HG02870 (cell line): Measurements from ENCODE around the gene CLIC6.
"Not testable (repeated sequence)": the region's sequence is repeated elsewhere in the genome, so short reads cannot be mapped to it uniquely, and the experiment has no call there.

Experiments
- ATAC-seq: cut with Tn5 transposase; IDR thresholded peaks from one replicate; pipeline ENCODE4 v1.9.1; 2021; ENCODE audit warnings: mild to moderate bottlenecking, moderate library complexity; ENCODE audit not compliant: unreplicated experiment

CLIC6 gene

DNA sequence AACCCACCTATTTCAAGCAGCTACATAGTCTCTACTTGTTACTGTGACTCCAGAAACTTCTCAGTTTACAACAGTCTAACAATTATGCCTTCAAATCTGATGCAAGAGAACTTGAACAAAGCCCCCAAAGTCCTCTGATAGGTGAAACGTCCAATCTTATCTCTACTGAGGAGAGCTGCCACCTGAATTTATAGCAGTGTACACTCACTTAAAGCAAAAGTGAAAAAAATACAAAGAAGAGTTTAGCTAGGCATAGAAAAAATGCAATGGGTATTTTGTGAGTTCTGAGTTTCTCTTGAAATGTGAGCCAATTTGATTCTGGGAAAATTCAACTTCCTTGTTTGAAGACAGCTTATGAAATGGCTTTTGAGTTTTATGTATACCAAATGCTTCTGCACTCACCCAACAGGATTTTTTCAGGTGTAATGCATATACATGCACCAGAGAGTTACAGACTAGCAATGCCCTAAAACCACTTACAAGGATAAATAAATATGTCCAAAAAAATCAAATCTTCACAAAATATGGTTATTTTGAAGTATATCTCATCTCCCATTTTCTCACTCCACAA, 17.8 kb upstream of the CLIC6 start:
- no peak for ATAC-seq

DNA sequence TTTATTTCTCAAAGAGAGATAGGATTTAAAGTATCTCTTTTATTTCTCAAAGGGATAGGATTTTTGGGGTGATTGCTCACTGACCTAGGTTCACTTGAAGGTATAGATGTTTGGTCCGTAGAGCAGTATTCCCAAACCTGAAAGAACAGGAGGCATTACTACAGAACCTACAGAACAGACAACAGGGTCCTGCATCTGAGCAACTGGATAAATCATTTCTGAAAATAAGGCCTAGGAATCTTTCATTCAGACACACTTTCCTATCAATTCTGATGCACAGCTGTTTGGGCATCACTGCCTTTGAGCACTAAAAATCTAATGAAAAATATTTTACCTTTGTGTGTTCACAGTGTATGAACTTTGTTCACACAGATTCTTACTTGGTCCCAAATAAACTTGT, 17.2 kb upstream of the CLIC6 start:
- no peak for ATAC-seq

DNA sequence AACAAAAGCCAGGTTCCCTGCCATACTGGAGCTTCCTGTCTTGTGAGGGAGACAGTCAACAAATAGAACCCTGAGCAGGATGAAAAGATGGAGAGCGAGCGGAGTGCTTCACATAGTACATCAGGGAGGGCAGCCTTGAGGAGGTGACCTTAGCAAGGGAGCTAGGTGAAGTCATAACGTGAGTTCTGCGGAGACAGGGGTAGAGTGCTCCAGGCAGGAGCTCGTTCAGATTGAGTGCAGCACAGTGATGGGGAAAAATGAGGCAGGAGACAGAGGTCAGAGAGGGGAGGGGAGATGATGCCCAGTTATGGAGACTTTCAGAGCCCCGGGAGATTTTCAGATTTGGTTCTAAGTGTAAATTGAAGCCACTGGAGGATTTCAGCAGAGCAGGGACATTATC, 15.3 kb upstream of the CLIC6 start:
- ATAC-seq: no peak

DNA sequence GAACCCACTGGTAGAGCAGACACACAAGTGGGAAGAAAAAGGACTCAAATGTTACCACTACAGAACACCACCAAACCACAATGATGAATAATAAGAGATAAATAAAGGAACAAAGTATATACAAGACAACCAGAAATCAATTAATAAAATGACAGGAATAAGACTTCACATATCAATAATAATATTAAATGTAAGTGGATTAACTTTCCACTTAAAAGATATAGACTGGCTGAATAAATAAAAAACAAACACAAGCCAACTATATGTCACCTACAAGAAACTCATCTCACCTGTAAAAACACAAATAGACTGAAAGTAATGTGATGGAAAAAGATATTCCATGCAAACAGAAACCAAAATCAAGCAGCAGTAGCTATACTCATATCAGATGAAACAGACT, 6.9 kb upstream of the CLIC6 start:
- no peak for ATAC-seq

DNA sequence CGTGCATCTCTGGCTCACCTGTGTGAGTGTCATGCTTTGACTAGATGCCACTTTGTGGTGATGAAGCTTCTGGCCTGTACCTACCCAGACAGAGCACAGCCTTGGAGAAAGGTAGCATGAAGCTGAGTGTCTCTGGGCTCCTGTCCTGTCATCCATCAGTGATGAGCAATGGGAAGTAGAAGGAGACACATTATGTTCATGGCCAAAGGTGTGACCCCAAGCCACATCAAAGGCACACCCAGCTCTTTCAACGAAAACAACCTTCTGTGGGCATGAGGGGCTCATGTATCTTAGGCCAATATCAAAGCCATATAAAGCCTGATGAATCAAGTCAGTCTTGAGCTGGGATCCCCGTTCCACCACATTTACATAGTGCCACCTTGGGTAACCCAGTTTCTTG, 1.0 kb upstream of the CLIC6 start:
- no peak for ATAC-seq

DNA sequence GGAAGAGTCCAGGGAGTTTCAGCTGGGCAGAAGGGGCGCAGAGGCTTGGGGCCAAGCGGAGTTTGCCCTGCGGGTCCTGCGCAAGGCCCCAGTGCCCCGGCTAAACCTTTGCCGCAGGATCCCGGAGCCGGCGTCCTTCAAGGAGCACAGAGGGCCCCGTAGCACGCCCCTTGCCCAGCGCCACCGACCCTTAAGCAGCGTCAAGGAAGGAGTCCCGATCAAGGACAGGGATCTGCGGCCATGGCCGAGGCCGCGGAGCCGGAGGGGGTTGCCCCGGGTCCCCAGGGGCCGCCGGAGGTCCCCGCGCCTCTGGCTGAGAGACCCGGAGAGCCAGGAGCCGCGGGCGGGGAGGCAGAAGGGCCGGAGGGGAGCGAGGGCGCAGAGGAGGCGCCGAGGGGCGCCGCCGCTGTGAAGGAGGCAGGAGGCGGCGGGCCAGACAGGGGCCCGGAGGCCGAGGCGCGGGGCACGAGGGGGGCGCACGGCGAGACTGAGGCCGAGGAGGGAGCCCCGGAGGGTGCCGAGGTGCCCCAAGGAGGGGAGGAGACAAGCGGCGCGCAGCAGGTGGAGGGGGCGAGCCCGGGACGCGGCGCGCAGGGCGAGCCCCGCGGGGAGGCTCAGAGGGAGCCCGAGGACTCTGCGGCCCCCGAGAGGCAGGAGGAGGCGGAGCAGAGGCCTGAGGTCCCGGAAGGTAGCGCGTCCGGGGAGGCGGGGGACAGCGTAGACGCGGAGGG, 520 bp downstream of the CLIC6 start:
- ATAC-seq: peak; percentile 65

DNA sequence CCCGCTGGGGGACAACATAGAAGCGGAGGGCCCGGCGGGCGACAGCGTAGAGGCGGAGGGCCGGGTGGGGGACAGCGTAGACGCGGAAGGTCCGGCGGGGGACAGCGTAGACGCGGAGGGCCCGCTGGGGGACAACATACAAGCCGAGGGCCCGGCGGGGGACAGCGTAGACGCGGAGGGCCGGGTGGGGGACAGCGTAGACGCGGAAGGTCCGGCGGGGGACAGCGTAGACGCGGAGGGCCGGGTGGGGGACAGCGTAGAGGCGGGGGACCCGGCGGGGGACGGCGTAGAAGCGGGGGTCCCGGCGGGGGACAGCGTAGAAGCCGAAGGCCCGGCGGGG, 1.1 kb downstream of the CLIC6 start:
- not testable (repeated sequence) for ATAC-seq

DNA sequence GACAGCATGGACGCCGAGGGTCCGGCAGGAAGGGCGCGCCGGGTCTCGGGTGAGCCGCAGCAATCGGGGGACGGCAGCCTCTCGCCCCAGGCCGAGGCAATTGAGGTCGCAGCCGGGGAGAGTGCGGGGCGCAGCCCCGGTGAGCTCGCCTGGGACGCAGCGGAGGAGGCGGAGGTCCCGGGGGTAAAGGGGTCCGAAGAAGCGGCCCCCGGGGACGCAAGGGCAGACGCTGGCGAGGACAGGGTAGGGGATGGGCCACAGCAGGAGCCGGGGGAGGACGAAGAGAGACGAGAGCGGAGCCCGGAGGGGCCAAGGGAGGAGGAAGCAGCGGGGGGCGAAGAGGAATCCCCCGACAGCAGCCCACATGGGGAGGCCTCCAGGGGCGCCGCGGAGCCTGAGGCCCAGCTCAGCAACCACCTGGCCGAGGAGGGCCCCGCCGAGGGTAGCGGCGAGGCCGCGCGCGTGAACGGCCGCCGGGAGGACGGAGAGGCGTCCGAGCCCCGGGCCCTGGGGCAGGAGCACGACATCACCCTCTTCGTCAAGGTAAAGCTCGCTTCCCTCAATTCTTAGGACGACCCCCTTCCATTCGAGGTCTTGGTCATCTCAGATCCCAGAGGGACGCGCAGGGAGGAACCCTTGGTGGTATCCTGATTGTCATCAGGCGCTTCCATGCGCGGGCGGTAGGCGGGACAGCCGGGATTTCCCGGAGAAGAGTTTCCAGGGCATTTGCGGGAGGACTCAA, 1.6 kb downstream of the CLIC6 start:
- no peak for ATAC-seq

DNA sequence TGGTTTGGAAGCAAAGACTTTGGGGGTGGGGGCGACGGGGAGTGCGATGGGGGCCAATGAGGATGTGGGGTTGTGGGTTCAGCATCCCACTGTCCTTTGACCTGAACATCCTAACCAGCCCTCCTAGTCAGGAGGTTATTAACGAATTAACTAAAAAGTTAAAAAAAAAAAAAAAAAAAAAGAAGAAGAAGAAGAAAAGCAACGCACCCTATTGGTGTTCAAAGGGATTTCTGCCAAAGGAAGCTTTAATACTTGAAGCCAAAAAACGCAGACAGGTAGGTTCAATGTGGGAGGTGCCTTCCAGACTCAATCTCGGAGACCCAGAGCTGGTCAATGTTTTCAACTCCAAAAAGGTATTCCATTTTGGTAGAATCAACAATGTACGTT, 2.2 kb downstream of the CLIC6 start:
- ATAC-seq: no peak

DNA sequence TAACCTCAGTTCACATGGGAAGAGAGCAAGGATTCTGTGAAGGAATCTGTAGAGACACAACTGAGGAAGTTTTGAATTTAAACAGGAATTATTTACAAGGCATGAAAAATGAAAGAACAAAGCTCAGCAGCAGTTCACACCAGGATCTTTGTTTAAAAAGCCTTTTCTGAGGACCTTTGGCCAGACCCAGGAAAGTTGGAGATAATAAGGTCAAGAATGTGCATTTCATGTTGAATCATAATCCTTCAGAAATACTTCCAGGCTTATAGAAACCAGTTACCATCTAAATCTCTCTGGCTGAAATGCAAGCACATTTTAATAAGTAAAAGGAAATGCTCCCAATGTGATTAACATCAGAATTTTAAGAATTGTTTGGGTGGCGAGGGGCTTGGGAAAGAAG, 2.7 kb downstream of the CLIC6 start:
- no peak for ATAC-seq

DNA sequence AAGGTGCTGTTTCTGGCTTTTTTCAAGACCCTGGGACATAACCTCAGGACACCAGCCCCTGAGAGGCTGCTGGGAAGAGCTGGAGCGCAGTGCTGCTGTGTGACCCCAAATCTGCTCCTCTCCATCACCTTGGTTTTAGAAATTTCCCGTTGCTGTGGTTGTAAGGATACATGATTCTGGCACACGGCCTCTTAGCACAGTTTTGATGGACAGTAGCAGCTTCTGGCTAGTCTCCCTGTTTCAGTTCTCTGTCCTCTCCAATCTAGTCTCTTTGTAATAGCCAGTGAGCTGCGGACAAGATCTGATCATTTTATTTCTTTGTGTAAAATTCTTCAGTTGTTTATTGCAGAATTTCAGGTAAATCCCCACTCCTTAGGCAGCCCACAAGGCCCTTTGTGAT, 3.1 kb downstream of the CLIC6 start:
- ATAC-seq: no peak

DNA sequence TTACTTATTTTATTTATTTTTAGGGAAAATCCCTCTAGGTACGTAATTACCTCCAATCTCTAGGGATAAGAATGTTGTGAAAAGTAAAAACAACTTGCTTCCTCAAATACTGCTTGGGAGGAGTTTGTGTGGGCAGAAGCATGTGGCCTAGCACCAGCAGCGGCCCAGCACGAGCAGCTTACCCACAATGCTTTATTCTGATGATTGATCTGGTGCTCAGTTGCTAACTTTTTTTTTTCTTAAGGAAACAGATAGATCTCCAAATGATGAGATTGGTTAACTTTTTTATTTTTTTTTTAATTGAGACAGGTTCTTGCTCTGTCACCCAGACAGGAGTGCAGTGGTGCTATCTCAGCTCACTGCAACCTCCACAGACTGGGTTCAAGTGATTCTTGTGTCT, 4.2 kb downstream of the CLIC6 start:
- no peak for ATAC-seq

DNA sequence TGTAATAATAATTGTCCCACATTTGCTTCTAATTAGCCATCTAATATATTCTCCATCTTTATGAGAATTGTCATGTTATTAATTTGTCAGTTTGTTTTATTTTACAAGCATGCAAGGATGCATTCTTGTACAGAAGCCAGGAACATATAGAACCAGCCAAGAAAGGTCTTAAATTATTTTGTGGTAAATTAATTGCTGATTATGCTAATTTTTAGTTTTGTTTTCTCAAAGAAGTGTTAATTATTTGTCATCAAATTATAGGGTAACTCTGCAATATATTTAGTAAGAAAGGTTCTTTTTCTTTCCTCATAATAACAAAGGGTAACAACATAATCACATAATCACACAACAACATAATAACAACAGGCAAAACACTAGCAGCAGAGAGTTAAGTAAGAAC, 5.7 kb downstream of the CLIC6 start:
- no peak for ATAC-seq

DNA sequence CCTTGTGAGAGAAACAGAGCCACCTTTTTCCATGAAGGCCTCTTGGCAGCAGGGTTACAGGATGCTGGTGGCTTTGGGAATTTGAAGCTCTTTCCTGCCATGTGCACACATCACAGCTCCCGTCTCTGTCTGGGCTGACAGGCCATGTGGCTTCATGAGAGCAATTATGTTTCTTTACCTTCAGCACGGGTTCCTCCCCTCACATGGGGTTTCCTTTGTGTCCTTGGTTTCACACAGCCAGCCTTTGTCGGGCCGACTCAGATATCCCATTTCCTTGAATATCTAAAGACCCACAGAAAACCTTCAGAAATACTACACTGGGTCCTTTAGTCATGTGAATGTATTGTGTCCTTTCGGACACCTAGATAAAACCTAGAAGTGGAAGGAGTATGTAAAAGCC, 7.1 kb downstream of the CLIC6 start:
- ATAC-seq: no peak

DNA sequence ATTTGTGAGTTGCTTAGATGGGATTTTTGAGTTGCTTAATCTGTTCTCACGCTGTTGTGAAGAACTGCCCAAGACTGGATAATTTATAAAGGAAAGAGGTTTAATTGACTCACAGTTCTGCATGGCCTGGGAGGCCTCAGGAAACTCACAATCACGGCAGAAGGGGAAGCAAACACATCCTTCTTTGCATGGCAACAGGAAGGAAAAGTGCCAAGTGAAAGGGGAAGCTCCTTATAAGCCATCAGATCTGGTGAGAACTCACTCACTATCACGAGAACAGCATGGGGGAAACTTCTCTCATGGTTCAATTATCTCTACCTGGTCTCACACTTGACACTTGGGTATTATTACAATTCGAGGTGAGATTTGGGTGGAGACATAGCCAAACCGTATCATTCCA, 10.3 kb downstream of the CLIC6 start:
- no peak for ATAC-seq

DNA sequence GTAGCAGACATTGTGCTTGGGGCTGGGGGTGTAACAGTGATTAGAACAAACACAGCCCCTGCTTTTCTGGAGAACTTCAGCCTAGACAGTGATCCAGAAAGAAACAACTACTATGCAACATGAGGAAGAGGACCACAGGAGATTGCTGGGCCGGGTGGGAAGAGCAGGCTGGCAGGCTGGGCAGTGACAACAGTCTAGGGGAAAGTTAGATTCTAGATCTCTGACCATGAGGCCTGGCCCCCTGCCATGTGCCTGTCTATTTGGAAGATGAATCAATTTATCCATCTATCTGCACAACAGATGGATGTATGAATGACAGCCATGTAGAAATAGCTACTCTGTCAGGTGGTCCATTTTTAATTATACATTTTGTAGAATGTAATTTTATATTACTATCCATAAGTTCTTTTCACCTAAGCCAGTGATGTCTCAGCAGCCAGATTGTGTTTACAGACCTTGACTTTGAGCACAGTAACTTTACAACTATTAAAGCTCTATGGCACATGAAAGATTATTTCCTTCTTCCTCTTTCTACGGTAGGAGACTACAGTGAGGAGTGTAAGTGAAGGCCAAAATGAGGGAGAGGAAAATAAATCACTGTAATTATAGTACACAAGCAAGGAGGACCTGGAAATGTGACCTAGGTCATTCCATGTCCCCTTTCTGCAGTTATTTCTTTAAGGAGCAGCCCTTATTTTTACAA, 15.5 kb downstream of the CLIC6 start:
- no peak for ATAC-seq

DNA sequence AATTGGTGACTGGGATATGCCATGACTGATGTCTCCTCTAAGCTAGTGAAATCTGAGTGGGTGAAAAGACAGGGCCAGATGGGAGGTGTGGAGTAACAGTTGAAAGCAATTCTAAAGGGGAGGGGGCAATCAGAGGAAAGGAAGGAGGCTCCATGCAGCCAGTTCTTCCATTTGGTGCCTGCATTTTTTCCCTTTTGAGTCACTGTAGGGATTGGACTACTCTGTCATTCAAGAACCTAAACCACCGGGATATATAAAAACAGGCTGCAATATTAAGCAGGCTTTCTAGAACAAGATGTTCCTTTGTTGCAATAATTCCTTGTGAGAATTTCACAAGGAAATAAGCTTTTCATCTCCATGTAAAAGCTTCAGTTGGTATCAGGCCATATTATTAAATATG, 18.3 kb downstream of the CLIC6 start:
- ATAC-seq: no peak

DNA sequence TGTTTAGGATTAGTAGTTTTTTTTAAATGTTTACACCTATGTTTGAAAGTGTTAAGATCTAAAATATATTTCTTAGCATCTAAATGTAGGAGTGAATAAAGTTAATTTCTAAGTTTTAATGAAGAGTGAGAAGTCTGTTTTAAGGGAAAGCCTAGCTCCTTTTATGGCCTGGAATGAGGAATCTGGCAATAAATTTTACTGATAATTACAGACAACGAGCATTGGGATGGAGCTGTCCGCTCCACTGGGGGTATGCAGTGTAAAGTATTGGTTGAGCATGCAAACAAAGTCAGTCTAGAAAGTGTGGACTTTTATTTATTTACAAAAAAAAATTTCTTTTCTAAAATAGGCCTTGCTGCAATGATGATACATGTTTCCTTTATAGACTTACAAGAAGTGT, 19.0 kb downstream of the CLIC6 start:
- no peak for ATAC-seq

DNA sequence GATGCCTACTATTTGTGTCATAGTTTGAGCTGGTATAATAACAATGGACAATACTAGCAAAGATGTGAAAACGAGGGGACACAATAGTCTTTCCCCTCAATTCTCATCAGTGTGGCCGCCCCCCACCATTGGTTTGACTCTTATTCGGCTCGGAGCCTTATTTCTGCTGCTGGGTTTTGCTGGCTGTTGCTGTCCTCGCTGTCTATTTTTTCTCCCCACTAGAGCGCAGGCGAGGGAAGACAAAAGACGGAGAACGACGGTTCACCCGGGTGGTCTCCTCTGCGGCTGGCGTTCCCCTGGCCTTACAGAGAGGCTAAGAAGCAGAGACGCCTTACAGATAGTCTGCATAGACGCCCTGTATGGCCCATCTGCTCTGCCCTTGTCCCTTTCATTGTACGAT, 19.4 kb downstream of the CLIC6 start:
- ATAC-seq: no peak

DNA sequence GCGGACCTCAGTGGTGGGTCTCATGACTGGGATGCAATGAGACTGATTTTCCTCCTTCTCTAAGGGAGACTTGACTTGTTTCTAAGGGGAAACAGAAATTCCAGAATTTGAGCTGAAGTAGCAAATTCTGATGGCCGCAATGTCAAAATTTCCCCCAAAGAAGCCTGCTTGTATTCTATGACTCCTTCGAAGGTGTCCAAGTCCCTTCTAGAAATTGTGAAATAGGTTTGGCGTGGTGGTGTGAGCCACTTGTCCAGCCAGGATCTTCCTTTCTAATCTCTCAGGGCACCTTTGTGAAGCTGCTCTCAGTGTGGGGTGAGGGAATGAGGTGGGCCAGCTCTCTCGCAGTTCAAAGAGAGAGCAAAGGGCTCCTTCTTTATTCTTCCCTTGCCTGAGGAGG, 19.9 kb downstream of the CLIC6 start:
- no peak for ATAC-seq

DNA sequence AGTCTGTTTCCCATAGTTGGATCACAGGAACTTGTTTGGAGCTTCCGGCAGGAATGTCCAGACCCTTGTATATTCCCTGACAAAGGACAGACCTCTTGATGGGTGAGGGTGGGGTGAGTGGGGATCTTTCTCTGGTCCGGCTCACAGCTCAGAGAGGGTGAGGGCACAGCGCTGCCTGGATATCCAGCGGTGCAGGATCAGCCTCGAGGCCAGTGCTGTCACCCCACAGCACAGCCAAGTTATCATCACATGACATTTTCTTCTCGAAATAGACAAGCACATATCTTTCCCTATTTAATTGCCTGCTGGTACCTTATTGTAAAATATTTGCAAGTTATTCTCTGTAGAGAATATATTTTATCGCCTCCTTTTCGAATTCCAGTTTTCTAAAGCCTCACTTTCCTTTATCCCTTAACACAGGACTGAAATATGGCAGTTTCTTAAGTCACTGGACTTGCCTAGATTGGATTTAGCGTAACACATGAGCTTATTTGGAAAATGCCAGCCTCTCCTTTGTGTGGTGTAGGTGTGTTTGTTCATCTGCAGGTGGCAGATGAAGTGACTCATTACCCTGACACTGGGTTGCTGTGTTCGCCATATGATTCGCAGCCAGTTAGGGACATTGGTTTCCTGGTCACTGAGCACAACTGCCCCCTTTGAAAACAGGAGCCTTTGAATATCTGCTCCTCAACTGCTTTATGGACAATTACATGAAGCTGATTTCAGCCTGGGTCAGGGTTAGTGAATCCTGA, 21.4 kb downstream of the CLIC6 start:
- no peak for ATAC-seq
